ENCODE data around the gene ACVR1B.
"Not testable (repeated sequence)": the region's sequence is repeated elsewhere in the genome, so short reads cannot be mapped to it uniquely, and the experiment has no call there.

The ACVR1B gene

GRCh38 chr12:51972422-51972812, 20.9 kb downstream of the ACVR1B start:
- no peak for DNase-seq

DNA sequence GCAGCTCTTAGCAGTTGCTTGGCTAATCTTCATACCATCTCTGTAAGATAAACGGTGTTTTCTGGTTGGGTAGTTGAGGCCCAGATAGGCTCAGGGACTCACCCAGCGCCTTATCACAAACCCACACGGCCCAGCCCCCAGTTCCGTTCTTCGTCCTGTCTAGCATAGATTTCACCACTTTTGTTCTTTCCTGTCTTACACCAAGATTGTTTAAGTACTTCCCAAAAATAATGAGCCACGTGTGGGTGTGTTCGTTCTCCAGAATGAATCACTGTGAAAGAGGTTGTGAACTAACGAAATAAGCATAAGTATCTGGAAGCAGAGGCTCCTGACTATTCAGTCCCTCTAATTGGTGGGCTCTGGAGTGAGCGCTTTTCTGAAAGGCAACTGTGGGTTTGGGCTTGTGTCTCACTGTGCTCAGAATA, 21.4 kb downstream of the ACVR1B start:
- DNase-seq, result no peak

- no peak for DNase-seq
Observed at GRCh38 chr12:51973560-51973959, 22.1 kb downstream of the ACVR1B start.

DNA sequence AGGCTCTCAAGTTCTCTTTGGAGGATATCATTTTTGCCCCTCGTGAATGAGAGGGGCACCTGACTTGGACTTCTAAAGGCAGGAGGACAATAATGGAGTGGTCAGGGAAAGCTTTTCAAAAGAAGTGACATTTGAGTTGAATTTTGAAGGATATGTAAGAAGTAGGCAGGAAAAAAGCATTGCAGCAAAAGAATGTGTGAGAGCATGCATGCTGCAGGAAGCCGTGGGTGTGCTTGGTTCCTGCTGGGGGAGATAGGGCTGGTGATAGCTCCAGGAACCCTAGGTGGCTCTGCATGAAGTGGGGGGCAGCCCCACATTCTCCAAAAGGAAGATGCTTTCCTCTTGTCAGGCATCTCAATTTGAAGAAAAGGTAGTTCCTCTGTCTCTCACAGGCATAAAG, 23.1 kb downstream of the ACVR1B start:
- DNase-seq, result no peak

DNA sequence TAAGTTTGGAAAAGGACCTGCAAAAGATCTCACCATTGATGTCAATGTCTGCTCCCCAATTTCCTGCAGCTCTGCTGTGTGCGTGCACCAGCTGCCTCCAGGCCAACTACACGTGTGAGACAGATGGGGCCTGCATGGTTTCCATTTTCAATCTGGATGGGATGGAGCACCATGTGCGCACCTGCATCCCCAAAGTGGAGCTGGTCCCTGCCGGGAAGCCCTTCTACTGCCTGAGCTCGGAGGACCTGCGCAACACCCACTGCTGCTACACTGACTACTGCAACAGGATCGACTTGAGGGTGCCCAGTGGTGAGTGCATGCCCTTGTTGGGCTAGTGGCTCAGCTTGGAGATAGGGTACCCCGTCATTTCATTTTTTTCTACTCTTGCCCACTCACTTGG, 23.7 kb downstream of the ACVR1B start:
- no peak for DNase-seq

GRCh38 chr12:51976376-51977160, 25.1 kb downstream of the ACVR1B start:
- no peak for DNase-seq

DNA sequence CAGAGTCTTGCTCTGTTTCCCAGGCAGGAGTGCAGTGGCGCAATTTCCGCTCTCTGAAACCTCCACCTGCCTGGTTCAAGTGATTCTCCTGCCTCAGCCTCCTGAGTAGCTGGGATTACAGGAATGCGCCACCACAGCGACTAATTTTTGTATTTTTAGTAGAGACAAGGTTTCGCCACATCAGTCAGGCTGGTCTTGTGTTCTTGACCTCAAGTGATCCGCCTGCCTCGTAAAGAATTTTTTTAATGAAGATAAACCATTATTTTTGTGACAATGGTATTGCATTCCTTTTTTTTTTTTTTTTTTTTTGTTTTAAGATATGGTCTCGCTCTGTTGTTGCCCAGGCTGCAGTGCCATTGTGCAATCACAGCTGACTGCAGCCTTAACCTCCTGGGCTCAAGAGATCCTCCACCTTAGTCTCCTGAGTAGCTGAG, 25.8 kb downstream of the ACVR1B start:
- no peak for DNase-seq

DNA sequence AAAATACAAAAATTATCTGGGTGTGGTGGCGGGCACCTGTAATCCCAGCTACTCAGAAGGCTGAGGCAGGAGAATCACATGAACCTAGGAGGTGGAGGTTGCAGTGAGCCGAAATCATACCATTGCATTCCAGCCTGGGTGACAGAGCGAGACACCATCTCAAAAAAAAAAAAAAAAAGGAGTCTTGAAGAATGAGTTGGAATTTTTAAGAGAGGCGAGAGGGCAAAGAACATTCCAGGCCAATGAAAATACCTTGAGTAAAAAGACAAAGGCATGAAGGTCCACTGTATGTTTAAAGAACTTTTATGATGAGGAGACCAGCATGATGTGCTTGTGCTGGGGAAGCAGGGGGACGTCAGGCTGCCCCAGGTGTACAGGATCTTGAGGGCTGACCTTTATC, 27.8 kb downstream of the ACVR1B start:
- not testable (repeated sequence) for DNase-seq

DNA sequence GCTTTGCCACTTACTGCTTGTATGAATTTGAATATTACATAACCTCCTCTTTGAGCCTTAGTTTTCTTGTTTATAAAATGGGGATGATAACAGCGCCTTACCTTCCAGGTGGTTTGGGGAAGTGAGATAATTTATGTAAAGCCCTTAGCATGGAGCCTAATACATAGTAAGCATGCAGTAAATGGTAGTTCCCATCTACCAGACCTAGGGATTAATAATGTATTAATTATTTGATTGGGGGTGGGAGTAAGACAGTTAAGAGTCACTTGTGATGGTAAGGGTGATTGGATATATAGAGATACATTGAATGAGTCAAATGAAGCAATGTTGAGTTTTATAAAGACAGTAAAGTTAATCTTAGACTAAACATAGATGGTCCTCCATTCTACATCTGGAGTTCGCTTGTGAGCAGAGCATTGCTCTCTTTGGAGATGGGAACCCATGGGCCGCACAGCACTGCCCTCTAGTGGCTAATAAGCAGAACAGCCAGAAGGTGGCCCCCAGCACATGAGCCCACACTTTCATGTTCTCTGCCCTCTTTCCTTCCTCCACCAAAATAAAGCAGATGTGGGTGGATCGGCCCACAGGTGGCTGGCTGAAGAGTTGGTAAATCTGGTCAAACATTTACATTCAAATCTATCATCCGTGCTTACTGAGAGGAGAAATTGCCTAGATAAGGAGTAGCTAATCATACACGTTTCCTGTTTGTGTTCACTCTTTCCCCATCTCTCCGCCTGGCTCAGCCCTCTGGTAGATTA, 28.7 kb downstream of the ACVR1B start:
- DNase-seq, result peak; percentile 38

- DNase-seq, result no peak
Observed at GRCh38 chr12:51980809-51981127, 29.3 kb downstream of the ACVR1B start.

GRCh38 chr12:51984657-51985056, 33.2 kb downstream of the ACVR1B start:
- no peak for DNase-seq

- DNase-seq, result no peak
Observed at GRCh38 chr12:51985154-51985835, 33.8 kb downstream of the ACVR1B start.

- no peak for DNase-seq
Observed at GRCh38 chr12:51986834-51987233, 35.3 kb downstream of the ACVR1B start.

DNA sequence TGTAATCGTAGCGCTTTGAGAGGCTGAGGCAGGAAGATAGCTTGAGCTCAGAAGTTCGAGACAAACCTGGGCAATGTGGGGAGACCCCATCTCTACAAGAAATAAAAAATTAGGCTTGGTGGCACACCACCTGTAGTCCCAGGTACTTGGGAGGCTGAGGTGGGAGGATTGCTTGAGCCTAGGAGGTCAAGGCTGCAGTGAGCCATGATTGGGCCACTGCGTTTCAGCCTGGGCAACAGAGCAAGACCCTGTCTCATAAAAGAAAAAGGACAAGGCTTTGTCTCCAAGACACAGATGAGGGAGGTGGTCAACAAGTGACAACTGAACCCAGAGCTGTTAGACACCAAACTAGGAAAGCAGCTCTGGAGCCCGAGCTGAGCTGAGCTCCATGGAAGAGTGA, 40.7 kb downstream of the ACVR1B start:
- no peak for DNase-seq

- DNase-seq, result no peak
Observed at GRCh38 chr12:51994539-51994820, 43.0 kb downstream of the ACVR1B start.

DNA sequence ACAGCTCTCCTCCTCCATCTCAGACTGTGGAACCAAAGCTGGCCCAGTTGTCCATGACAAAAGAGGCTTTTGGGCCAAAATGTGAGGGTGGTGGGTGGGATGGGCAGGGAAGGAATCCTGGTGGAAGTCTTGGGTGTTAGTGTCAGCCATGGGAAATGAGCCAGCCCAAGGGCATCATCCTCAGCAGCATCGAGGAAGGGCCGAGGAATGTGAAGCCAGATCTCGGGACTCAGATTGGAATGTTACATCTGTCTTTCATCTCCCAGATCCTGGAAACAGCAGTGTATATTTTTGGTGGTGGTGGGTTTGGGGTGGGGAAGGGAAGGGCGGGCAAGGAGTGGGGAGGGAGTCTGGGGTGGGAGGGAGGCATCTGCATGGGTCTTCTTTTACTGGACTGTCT, 43.5 kb downstream of the ACVR1B start:
- DNase-seq, result no peak

- no peak for DNase-seq
Observed at GRCh38 chr12:51997136-51997535, 45.6 kb downstream of the ACVR1B start.

- no peak for DNase-seq
Observed at GRCh38 chr12:52003016-52003550, 51.6 kb downstream of the ACVR1B start.

DNA sequence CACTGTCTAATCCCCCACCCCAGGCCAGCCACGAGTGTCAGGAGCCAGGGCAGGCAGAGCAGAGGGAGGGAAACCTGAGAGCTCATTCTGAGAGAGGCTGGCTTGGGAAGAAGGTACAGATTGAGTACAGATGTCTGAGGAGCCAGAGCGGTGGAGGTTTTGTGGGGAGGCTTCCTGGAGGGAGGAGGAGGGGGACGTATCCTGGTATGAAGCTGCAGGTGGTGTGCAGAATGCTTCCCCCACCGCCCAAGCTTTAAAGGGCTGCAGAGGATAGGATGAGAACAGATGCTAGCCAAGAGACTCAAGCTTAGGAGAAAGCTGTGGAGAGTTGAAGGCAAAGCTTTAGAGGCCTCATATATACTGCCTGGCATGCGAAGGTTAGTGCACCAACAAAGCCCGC, 52.1 kb downstream of the ACVR1B start:
- no peak for DNase-seq

- peak; percentile 7 for DNase-seq
Observed at GRCh38 chr12:52004042-52004648, 52.6 kb downstream of the ACVR1B start.

GRCh38 chr12:52005218-52005902, 53.9 kb downstream of the ACVR1B start:
- no peak for DNase-seq

GRCh38 chr12:52005903-52006703, 54.6 kb downstream of the ACVR1B start:
- no peak for DNase-seq

Measured in NCI-H1092 treated with DMSO at 0.1 percent for 48 hours (cell line).